GM19099 (cell line): ENCODE data around the gene ANP32A.

Experiments
- POLR2A ChIP-seq: IDR thresholded peaks from 3 replicates; pipeline ENCODE4 v1.6.1; 2011; ENCODE audit warnings: low read depth; ENCODE audit not compliant: insufficient read length; ENCODE audit errors: extremely low read depth

The ANP32A gene

DNA sequence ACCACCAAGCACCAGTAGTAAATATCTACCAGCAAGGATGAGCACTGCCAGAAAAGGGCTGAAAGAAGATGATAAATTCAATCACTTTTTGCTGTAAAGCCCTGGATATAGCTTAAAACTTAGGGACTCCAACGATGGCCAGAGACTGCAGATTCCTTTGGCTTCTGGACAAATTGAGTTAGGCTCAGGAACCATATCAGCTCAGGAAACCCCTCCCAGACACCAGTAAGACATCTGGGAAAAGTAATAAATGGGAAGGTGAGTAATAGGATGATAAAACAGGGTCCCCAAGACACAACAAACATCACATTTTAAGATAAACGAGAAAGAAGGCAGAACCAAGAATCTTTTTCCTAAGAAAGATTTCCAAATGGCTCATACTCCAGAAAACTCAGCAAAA, 65.0 kb downstream of the ANP32A start:
- no peak for TF ChIP-seq POLR2A

DNA sequence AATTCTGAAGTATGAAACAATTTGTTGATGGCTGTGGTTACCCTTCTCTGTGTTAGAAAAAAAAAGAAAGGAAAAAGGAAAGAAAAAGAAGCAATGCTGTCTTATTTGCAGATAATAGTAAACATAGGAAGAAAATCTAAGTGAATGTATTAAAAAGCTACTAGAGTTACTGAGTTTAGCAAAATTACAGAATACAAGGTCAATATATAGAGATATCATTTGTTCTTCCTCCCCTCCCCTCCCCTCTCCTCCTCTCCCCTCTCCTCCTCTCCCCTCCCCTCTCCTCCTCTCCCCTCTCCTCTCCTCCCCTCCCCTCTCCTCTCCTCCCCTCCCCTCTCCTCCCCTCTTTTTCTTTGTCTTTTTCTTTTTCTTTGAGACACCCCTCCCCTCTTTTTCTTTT, 69.1 kb downstream of the ANP32A start:
- no peak for TF ChIP-seq POLR2A

DNA sequence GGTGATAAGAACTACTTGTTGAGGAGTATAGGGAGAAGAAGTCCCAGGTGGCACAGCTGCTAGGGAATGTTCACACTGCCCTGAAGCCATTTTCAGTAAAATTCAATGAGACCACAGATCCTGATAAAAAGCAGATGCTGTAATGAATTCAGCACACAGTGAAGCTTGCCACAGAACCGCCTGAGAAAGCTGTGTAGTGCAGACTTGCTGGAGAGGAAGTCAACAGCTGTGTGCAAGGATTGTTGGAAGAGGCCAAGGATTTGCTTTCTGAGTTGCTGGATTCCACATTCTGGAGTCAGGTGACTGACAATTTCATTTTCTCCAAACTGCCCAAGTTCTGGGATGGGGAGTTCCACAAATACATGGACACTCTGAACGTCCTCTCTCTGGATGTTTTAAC, 70.9 kb downstream of the ANP32A start:
- no peak for TF ChIP-seq POLR2A

DNA sequence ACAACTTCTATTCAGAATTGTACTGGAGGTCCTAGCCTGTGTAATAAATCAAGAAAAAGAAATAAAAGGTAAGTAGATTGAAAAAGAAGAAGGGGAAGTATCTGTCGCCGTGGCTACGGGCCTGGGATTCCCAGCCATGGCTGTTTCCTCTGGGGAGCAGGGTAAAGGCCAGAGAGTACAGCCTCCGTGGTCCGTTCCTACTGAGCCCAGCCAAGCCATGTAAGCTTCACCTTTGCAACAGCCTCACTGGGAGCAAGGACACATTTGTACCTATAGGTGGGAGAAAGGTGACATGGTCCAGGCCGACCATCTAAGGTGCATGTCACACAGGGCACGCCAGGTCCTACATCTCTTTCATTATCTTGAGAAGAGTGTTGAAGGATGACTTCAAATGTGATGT, 71.3 kb downstream of the ANP32A start:
- no peak for TF ChIP-seq POLR2A

DNA sequence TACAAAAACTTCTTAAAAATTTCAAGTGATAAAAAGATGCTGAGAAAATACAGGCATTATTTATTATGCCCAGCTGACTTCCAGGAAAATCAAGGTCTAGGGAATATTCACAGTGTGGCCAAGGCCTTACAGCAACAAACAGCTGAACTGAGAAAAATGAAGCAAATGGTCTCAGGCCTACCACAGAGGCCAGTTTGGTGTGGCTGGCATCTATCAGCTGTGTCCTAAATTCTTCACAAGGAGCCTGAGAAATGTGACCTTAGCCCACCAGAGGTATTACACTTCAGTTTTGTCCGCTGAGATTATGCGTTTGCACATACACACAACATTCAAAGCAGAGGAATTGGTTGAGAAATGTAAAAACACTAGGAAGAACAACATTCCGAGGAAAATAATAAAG, 77.4 kb downstream of the ANP32A start:
- TF ChIP-seq POLR2A: no peak

DNA sequence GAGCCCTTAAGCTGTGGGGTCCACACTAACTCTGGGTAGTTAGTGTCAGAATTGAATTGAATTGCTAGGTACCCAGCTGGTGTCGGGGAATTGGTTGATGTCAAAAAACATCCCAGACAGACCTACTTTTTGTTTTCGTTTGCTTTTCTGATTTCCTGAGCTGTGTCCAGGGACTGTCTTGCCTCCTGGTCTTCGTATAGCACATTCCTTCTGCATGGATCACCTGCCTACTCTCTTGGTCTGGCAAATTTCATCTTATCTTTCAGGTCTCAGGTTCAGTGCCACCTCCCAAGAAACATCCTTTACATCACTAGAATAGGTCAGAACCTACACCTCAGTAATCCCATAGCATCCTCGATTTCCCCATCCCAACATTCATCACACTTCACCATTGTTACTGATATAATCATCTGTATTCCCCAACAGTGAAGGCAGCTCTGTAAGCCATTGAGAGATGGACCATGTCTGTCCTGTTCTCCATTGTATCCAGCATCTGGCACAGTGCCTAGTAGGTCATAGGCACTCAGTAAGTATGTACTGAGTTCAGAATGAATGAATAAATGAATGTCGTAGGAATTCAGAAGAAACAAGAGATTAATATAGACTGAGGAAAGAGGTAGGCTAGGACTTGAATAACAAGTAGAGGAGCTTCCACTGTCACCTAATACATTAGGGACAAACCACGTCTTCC, 81.2 kb downstream of the ANP32A start:
- TF ChIP-seq POLR2A: no peak

DNA sequence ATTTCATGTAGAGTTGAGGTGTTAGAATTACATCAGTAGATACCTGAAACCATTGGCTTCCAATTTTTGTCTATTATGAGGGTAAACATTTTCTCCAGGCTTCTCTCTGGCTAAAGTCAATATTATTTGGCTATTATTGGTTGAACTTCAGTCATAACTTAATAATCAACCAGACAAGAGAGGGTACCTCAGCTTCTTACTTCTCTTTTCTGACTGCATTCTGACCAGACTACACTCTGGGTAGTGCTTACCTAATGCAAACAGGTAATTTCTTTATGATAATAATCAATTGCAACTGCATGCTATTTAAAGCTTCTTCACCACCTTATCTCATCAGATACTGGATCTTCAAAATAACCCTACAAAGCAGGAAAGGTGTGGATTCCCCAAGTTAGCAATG, 85.1 kb downstream of the ANP32A start:
- TF ChIP-seq POLR2A: no peak

DNA sequence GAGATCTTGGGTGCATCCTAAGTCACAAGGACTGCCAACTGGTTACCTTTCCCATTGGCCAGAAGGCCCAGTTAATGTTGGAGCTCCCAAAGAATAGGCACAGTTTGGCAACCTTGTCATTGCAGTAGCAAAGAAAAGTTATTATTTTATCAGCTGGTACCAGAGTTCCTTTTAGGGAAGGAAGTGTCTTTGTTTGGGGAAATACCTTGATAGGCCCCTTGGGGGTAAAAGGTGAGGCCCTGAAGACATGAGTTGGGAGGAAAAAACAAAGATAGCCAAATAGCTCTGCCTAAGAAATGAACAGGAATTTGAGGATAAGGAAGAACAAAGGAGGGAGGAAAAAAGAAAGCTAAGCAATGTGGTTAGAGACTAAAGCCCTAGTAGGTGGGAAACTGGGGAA, 85.8 kb downstream of the ANP32A start:
- no peak for TF ChIP-seq POLR2A

DNA sequence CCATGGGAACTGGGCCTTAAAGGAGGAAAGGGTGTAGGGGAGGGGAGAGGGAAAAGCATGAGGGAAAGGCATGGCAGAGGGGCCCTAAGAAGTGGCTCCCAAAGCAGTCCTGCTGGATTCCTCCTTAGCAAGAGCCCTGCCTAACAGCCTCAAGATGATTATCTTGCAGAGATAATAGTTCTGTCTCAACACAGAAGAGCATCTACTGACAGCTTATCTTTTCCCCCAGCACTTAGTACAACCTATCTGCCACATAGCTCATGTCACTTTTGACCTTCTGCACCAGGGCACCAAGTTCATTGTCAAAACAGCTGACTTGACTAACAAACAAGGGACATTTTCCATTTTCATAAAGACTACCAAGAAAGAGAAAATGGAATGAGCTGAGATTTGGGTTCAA, 86.3 kb downstream of the ANP32A start:
- no peak for TF ChIP-seq POLR2A

DNA sequence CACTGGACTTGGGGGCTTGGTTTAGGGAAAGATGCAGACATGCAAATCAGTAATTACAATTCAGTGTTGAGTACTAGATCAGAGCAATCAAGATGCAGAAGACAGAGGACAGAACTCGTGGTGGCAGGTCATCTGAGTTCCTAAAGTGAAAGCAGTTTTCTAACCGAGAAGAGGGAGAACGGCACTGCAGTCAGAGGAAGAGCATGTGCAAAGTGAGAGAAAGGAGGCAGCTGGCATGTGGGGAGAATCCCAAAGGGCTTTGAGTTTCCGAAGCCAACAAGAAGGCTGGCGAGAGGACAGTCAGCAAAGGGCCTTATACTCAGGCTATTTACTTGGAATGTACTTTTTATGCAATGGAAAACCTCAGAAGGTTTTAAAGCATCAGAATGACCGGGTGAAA, 87.0 kb downstream of the ANP32A start:
- TF ChIP-seq POLR2A: no peak

DNA sequence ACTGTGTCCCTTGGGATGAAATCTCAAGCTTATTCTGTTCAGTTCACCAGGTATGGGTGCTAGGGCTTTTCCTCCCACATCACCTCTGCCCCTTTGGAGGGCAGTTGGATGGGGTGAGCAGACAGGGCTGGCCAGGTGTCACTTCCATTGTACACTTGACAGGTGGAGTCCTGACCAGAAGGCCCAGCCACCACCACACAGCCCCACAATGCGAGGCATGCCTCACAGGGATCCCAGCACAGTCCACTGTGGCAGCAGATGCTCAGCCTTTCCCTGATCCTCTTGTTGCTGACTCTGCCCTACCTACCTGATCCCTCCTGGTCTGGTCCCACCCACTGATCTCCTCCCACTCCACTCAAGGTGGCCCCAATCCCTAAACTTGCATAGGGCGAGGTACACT, 88.2 kb downstream of the ANP32A start:
- TF ChIP-seq POLR2A: no peak

DNA sequence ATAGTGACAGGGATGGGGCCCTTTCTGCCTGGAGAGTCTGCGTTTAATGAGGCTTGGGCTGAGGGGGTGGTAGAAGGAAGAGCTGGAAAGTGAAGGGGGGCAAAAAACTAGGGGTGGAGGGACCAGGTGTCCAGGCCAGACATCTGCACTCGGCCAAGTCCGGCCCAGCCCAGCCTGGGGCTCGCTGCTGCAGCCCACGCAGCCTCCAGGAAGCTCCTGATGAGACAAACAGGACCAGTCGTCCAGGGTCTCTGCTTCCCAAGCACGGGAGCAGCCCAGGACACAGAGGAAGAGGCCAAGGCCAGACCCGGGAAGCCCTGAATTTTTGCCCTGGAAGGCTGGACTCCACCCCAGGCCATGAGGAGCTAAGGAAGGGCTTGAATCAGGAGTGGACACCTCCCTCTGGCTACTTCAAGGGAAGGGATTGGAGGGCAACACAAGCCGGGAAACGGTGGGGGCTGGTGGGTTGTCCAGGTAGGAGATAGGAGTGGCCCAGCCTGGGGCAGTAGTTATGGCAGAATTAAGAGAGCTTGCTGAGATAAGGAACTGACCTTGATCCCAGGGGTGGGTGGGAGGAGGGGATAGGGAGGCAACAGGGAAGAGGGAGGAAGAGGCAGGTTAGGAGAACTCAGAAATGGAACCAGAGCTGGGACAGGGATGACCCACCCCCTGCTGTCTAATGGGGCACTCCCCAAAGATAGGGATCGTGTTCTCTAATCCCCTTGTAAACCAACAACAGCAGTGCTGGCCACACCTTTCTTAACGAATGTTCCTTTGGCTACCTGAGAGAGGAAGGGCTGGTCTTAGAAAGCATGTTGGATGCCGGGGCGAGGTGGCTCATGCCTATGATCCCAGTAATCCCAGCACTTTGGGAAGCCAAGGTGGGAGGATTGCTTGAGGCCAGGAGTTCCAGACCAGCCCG, 89.5 kb downstream of the ANP32A start:
- no peak for TF ChIP-seq POLR2A

DNA sequence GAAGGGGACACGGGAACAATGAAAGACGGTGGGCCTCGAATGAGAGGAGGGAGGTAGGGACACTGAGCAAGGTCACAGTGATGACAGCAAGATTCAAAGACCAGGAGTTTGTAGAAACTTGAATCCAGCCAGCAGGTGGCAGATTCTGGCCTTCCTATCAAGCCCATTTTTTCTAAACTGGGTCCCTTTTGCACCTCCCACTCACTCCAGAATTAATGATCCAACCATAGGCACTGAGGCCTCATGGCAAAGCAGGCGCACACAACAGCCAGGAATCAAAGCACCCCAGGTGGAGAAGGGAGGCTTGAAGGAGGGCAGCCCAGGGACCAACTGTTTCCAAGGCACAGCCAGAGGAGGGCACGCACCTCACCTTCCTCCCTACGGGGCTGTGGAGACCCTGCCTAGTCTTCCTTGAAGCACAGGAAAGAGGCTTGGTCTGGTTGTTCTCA, 90.2 kb downstream of the ANP32A start:
- TF ChIP-seq POLR2A: no peak

DNA sequence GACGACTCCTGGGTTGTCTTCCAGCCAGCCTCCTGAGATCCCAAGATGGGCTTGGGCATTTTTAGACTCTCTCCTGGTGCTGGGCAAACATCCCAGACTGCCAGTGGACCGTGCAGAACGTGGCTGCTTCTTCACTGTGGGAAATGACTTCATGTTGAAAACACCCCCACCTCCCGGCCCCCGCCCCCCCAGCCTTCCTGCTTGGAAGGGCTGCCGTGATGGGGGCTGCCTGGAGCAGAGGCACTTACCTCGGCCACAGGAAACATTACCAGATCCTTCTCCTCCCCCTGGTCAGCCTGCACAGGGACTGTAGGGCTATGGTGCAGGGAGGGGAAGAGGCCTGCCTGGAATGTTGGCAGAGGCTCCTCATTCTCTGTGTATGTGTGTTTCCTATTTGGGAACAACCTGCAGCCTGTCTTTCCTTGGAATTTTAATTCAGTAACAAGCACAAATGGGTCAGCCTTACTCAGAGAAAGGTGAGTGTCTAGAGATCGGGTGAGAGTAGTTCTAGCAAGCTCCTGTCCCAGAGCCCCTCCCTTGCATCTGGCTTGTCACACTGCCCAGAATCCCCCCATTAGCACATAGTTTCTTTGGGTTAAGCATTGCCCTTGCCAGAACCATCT, 90.8 kb downstream of the ANP32A start:
- TF ChIP-seq POLR2A: no peak
